ENCODE results near the gene FABP3. TPM values are rescaled to one million over a fixed set of nuclear protein-coding genes. Genes with fewer than 3 reads are reported as not detected.

FABP3 gene
- total RNA-seq, 2 donors from 2014 or later = 25.0 to 54.1 TPM

DNA sequence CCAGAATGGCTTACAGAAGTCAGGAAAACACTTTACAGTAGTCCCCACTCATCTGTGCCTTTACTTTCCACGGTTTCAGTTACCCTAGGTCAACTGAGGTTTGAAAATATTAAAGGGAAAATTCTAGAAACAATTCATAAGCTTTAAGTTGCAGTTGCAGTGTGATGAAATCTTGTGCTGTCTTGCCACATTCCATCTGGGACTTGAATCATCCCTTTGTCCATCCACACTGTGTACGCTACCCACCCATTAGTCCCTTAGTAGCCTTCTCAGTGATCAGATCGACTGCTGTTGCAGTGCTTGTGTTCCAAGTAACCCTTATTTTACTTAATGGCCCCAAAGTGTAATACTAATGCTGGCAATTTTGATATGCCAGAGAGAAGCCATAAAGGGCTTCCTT, 45.5 kb downstream of the FABP3 start:
- H3K4me3 ChIP-seq = no peak overlapping the region
- H3K4me1 ChIP-seq (replicated peaks) = no peaks in the 10 kb centered on the region
- no peak for DNase-seq (ENCODE audit: low spot score)
- H3K36me3 ChIP-seq = no peaks in the 10 kb centered on the region
- H3K27ac ChIP-seq = no peak overlapping the region
- intact Hi-C loops (cut with DNase I) = no loop called here
- no peaks in the 10 kb centered on the region for H3K9me3 ChIP-seq
- no peak for TF ChIP-seq POLR2A (IDR thresholded peaks at IDR 0.05)
- TF ChIP-seq, protein P1, sequence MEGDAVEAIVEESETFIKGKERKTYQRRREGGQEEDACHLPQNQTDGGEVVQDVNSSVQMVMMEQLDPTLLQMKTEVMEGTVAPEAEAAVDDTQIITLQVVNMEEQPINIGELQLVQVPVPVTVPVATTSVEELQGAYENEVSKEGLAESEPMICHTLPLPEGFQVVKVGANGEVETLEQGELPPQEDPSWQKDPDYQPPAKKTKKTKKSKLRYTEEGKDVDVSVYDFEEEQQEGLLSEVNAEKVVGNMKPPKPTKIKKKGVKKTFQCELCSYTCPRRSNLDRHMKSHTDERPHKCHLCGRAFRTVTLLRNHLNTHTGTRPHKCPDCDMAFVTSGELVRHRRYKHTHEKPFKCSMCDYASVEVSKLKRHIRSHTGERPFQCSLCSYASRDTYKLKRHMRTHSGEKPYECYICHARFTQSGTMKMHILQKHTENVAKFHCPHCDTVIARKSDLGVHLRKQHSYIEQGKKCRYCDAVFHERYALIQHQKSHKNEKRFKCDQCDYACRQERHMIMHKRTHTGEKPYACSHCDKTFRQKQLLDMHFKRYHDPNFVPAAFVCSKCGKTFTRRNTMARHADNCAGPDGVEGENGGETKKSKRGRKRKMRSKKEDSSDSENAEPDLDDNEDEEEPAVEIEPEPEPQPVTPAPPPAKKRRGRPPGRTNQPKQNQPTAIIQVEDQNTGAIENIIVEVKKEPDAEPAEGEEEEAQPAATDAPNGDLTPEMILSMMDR (IDR thresholded peaks at IDR 0.05) = no peak
- no peak for TF ChIP-seq POLR2AphosphoS5 (IDR thresholded peaks at IDR 0.05)
- WGBS = 65% methylated on average over 3 of the region's 3 CpGs
- no peaks in the 10 kb centered on the region for H3K27me3 ChIP-seq (replicated peaks; ENCODE audit: insufficient read depth)

DNA sequence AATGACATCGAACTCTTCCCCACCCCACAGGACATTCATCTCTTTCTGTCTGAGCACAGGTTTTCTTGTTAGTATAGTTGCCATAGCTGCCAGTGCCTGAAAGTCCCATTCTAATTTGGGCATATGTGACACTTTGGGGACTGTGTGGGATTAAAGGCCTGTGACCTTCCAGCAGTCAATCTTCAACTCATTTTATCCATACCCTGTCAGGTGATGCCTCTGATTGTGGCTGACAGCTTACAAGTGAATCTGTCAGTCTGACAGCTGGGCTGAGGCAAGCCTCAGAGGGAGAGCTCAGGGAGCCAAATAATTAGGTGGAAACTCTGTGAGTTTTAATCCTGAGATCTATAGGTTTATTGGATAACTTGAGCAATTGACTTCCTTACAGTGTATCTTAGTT, 46.4 kb downstream of the FABP3 start:
- Histone ChIP-seq H3K4me1 (replicated peaks) (no peaks in the 10 kb centered on the region), H3K27me3 (replicated peaks; ENCODE audit: insufficient read depth) (no peaks in the 10 kb centered on the region), H3K27ac (no peak overlapping the region), H3K36me3 (no peaks in the 10 kb centered on the region), H3K4me3 (no peak overlapping the region), H3K9me3 (no peaks in the 10 kb centered on the region)
- WGBS = 77% methylated on average over 1 of the region's 1 CpG
- DNase-seq (ENCODE audit: low spot score) = no peak
- TF ChIP-seq, protein P1 (IDR thresholded peaks at IDR 0.05) = no peak
- TF ChIP-seq POLR2A (IDR thresholded peaks at IDR 0.05) (no peak), POLR2AphosphoS5 (IDR thresholded peaks at IDR 0.05) (no peak)
- intact Hi-C loops (cut with DNase I) = no loop called here

DNA sequence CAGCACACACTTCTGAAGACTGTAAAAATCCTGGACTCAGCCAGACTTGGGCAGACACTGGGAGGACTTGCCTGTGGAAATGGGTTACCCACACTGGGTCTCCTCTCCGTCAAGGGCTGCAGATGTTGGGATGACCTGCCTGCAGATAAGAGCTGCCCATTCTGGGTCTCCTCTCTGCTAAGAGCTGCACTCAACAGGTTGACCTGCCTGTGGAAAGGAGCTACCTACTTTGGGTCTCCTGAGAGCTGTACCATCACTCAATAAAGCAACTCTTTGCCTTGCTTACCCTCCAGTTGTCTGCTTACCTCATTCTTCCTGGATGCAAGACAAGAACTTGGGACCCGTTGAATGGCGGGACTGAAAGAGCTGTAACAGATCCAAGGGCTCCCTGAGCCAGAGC, 47.9 kb downstream of the FABP3 start:
- H3K36me3 ChIP-seq = no peaks in the 10 kb centered on the region
- intact Hi-C loops (cut with DNase I) = no loop called here
- no peaks in the 10 kb centered on the region for H3K4me1 ChIP-seq (replicated peaks)
- TF ChIP-seq, protein P1 (IDR thresholded peaks at IDR 0.05) = no peak
- no peak for TF ChIP-seq POLR2A (IDR thresholded peaks at IDR 0.05)
- no peak for TF ChIP-seq POLR2AphosphoS5 (IDR thresholded peaks at IDR 0.05)
- no peak overlapping the region for H3K27ac ChIP-seq
- 97% methylated on average over 3 of the region's 3 CpGs for WGBS
- no peak for DNase-seq (ENCODE audit: low spot score)
- H3K4me3 ChIP-seq = no peak overlapping the region
- H3K9me3 ChIP-seq = no peaks in the 10 kb centered on the region
- no peaks in the 10 kb centered on the region for H3K27me3 ChIP-seq (replicated peaks; ENCODE audit: insufficient read depth)

DNA sequence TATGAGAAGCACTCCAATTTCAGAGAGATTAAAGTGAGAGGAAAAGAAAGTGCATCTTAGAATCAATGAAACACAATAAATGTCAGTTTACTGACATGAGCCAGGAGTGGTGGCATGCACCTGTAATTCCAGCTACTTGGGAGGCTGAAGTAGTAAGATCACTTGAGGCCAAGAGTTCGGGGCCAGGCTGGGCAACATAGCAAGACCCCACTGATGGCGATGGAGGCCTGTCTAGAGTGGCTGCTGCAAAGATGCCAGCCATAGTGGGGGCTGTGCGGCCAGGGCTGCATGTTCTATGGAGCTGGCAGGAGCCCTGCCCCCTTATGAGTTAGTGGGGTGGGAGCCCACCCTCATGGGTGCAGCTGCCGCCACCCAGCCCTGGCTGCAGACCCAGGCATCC, 48.8 kb downstream of the FABP3 start:
- intact Hi-C loops (cut with DNase I) = no loop called here
- Histone ChIP-seq H3K9me3 (no peaks in the 10 kb centered on the region), H3K27ac (no peak overlapping the region), H3K27me3 (replicated peaks; ENCODE audit: insufficient read depth) (no peaks in the 10 kb centered on the region), H3K4me1 (replicated peaks) (no peaks in the 10 kb centered on the region), H3K36me3 (no peaks in the 10 kb centered on the region), H3K4me3 (no peak overlapping the region)
- WGBS = 97% methylated on average over 4 of the region's 4 CpGs
- no peak for DNase-seq (ENCODE audit: low spot score)
- TF ChIP-seq, protein P1 (IDR thresholded peaks at IDR 0.05) = no peak
- TF ChIP-seq POLR2A (IDR thresholded peaks at IDR 0.05) (no peak), POLR2AphosphoS5 (IDR thresholded peaks at IDR 0.05) (no peak)

DNA sequence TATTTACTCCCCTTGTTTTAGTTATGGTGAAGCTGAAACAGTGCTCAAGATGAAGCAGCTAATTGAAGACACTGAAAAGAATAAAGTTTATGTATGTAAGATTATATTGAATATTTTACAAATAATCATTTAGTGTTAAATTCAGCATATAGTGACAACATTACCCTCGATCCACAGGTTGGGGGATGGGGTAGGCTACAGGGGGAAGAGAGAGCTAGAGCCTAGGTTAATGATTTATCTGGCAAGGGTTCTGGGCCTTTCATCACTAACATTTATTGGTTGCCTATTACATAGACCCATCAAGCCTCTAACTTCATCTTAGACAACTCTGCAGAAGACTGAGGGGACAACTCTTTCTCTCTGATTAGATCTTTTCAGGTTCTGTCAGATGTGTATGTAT, 54.7 kb downstream of the FABP3 start:
- TF ChIP-seq POLR2AphosphoS5 (IDR thresholded peaks at IDR 0.05) (no peak), POLR2A (IDR thresholded peaks at IDR 0.05) (no peak)
- TF ChIP-seq, protein P1 (IDR thresholded peaks at IDR 0.05) = no peak
- no peaks in the 10 kb centered on the region for H3K9me3 ChIP-seq
- no peak overlapping the region for H3K4me3 ChIP-seq
- WGBS = 55% methylated on average over 1 of the region's 1 CpG
- H3K36me3 ChIP-seq = no peaks in the 10 kb centered on the region
- no peak for DNase-seq (ENCODE audit: low spot score)
- H3K4me1 ChIP-seq (replicated peaks) = no peaks in the 10 kb centered on the region
- no peak overlapping the region for H3K27ac ChIP-seq
- intact Hi-C loops (cut with DNase I) = no loop called here
- H3K27me3 ChIP-seq (replicated peaks; ENCODE audit: insufficient read depth) = no peaks in the 10 kb centered on the region
